WTC11 (cell line): ENCODE measurements around the gene ARAP3. TPM values are rescaled to one million over a fixed set of nuclear protein-coding genes. Genes with fewer than 3 reads are reported as not detected.

ENCODE experiments used
- ATAC-seq: fragments of 200-7000 bp; cut with Tn5 transposase; 2 replicates; pipeline ENCODE4 v1.10.0; 2021; ENCODE audit warnings: mild to moderate bottlenecking, moderate library complexity
- CTCF ChIA-PET: fragments of 300-600 bp; sonication (Branson Sonifier 250); formaldehyde crosslinking; loops from one replicate; lab custom pipeline; 2021; ENCODE audit warnings: antibody characterized with exemption; lab: Charles Lee
- POLR2A ChIA-PET: fragments of 350-600 bp; sonication (Branson Sonifier 250); formaldehyde crosslinking; loops from one replicate; lab custom pipeline; 2021; ENCODE audit warnings: antibody characterized with exemption; lab: Charles Lee
- DNase-seq: peaks from one replicate; pipeline ENCODE4 v3.0.0; 2021; ENCODE audit warnings: low spot score
- H3K27ac Mint-ChIP-seq: 2 replicates; pipeline ENCODE4 v1.8.0; 2021; ENCODE audit warnings: mixed read lengths
- H3K27me3 Mint-ChIP-seq: 2 replicates; pipeline ENCODE4 v1.8.0; 2021; ENCODE audit warnings: low read depth, mild to moderate bottlenecking, moderate library complexity, mixed read lengths
- H3K36me3 Mint-ChIP-seq: 2 replicates; pipeline ENCODE4 v1.8.0; 2021; ENCODE audit warnings: mixed read lengths
- H3K4me1 Mint-ChIP-seq: 2 replicates; pipeline ENCODE4 v1.8.0; 2022; ENCODE audit warnings: mixed read lengths
- H3K4me3 Mint-ChIP-seq: 2 replicates; pipeline ENCODE4 v1.8.0; 2021; ENCODE audit warnings: mild to moderate bottlenecking, moderate library complexity, mixed read lengths
- H3K9me3 Mint-ChIP-seq: 2 replicates; pipeline ENCODE4 v1.8.0; 2021; ENCODE audit warnings: mixed read lengths
- CREM ChIP-seq: sonication (generic); formaldehyde crosslinking; IDR thresholded peaks from 2 replicates; pipeline ENCODE4 v1.8.1; 2022; ENCODE audit warnings: mild to moderate bottlenecking, missing genetic modification reagents, moderate library complexity
- E2F1 ChIP-seq: sonication (generic); formaldehyde crosslinking; IDR thresholded peaks from 2 replicates; pipeline ENCODE4 v1.8.0; 2022; ENCODE audit warnings: mild to moderate bottlenecking, missing genetic modification reagents
- E2F5 ChIP-seq: sonication (generic); formaldehyde crosslinking; IDR thresholded peaks from 2 replicates; pipeline ENCODE4 v1.8.1; 2022; ENCODE audit warnings: mild to moderate bottlenecking, moderate library complexity, missing genetic modification reagents
- ESRRA ChIP-seq: sonication (generic); formaldehyde crosslinking; IDR thresholded peaks from 2 replicates; pipeline ENCODE4 v1.8.1; 2022; ENCODE audit warnings: mild to moderate bottlenecking, missing genetic modification reagents, borderline replicate concordance
- FOXP1 ChIP-seq: sonication (generic); formaldehyde crosslinking; IDR thresholded peaks from 2 replicates; pipeline ENCODE4 v1.8.0; 2022; ENCODE audit warnings: missing genetic modification reagents, mild to moderate bottlenecking, moderate library complexity, borderline replicate concordance
- JUN ChIP-seq: sonication (generic); formaldehyde crosslinking; IDR thresholded peaks from 2 replicates; pipeline ENCODE4 v1.8.0; 2023; ENCODE audit warnings: mild to moderate bottlenecking, missing genetic modification reagents
- MLX ChIP-seq: sonication (generic); formaldehyde crosslinking; IDR thresholded peaks from 2 replicates; pipeline ENCODE4 v1.8.1; 2023; ENCODE audit warnings: mild to moderate bottlenecking, missing genetic modification reagents, moderate library complexity
- NFYB ChIP-seq: sonication (generic); formaldehyde crosslinking; conservative IDR thresholded peaks from 2 replicates; pipeline ENCODE4 v1.8.0; 2022; ENCODE audit warnings: low read depth, missing genetic modification reagents
- OVOL2 ChIP-seq: fragments of 250-450 bp; sonication (Bioruptor Pico); IDR thresholded peaks from 2 replicates; pipeline ENCODE4 v1.9.0; 2021; ENCODE audit warnings: mild to moderate bottlenecking, borderline replicate concordance
- PRDM15 ChIP-seq: sonication (generic); formaldehyde crosslinking; IDR thresholded peaks from 2 replicates; pipeline ENCODE4 v1.8.0; 2022; ENCODE audit warnings: missing genetic modification reagents
- RORB ChIP-seq: fragments of 250-450 bp; sonication (Bioruptor Pico); IDR thresholded peaks from 2 replicates; pipeline ENCODE4 v1.9.0; 2021; ENCODE audit warnings: mild to moderate bottlenecking
- SMAD4 ChIP-seq: sonication (generic); formaldehyde crosslinking; IDR thresholded peaks from 2 replicates; pipeline ENCODE4 v1.8.0; 2022; ENCODE audit warnings: mild to moderate bottlenecking, missing genetic modification reagents
- USF1 ChIP-seq: sonication (generic); formaldehyde crosslinking; IDR thresholded peaks from 2 replicates; pipeline ENCODE4 v1.8.0; 2022; ENCODE audit warnings: mild to moderate bottlenecking, missing genetic modification reagents
- ZBTB43 ChIP-seq: sonication (generic); formaldehyde crosslinking; IDR thresholded peaks from 2 replicates; pipeline ENCODE4 v1.8.1; 2023; ENCODE audit warnings: mild to moderate bottlenecking, missing genetic modification reagents
- ZMAT4 ChIP-seq: fragments of 250-450 bp; sonication (Bioruptor Pico); IDR thresholded peaks from 2 replicates; pipeline ENCODE4 v1.9.0; 2021; ENCODE audit warnings: mild to moderate bottlenecking
- total RNA-seq: library from RNA; stranded (reverse); gene quantifications from 3 replicates; pipeline ENCODE4 v1.2.3, GENCODE V29; 2021

Gene ARAP3
- total RNA-seq, 1 experiment from 2014 or later, result 60.4 TPM

- TF ChIP-seq USF1 (CRISPR knock-in tag), result no peak
Measured at GRCh38 chr5:141655020-141655419, 27.0 kb downstream of the ARAP3 start (continued).

- ChIA-PET POLR2A (interaction anchor here (0.6 kb wide), 1 partner anchor 68 kb away, joined by 3 read pairs; no protein-coding TSS in a partner anchor), CTCF (interaction anchor here (0.9 to 1.9 kb wide), 3 partner anchors 10 to 62 kb away, joined by 3 to 4 read pairs (median 4); partner anchors contain the start of genes HDAC3 and RELL2)
- no peak for DNase-seq
- Mint-ChIP-seq H3K4me3 (no peak overlapping the region), H3K36me3 (peaks cover 46% of the 10 kb centered on the region), H3K27ac (no peak overlapping the region), H3K9me3 (no peaks in the 10 kb centered on the region), H3K27me3 (no peaks in the 10 kb centered on the region), H3K4me1 (peaks cover 20% of the 10 kb centered on the region)
- ATAC-seq, result no peak
- TF ChIP-seq ZBTB43 (CRISPR knock-in tag), result no peak
- no peak for TF ChIP-seq ZMAT4 (CRISPR knock-in tag)
- TF ChIP-seq E2F1, result no peak
- TF ChIP-seq E2F5, result no peak
- TF ChIP-seq FOXP1 (CRISPR knock-in tag), result no peak
- no peak for TF ChIP-seq ESRRA (CRISPR knock-in tag)
- TF ChIP-seq SMAD4 (CRISPR knock-in tag), result no peak
- TF ChIP-seq RORB (CRISPR knock-in tag), result no peak
- no peak for TF ChIP-seq CREM (CRISPR knock-in tag)
- TF ChIP-seq JUN (CRISPR knock-in tag), result no peak
Measured at GRCh38 chr5:141654298-141654697, 27.7 kb downstream of the ARAP3 start.

- Mint-ChIP-seq H3K27me3 (no peaks in the 10 kb centered on the region), H3K4me1 (peaks cover 20% of the 10 kb centered on the region), H3K4me3 (peak overlapping the region; percentile 99), H3K36me3 (peaks cover 29% of the 10 kb centered on the region), H3K27ac (0 out of 2 replicates have a peak overlapping the region, but pooled peaks have one; percentile 9), H3K9me3 (no peaks in the 10 kb centered on the region)
- DNase-seq (no peak), ATAC-seq (no peak)
- no peak for TF ChIP-seq MLX (CRISPR knock-in tag)
- no peak for TF ChIP-seq PRDM15 (CRISPR knock-in tag)
- TF ChIP-seq OVOL2 (CRISPR knock-in tag), result no peak
- TF ChIP-seq NFYB (CRISPR knock-in tag), result no peak
- POLR2A ChIA-PET, result interaction anchor here (1.1 to 1.4 kb wide), 3 partner anchors 11 to 30 kb away, joined by 4 to 19 read pairs (median 5); partner anchors contain the start of genes HDAC3 and RELL2
- CTCF ChIA-PET, result interaction anchor here (1.0 to 3.1 kb wide), 12 partner anchors 10 to 309 kb away, joined by 3 to 32 read pairs (median 4); partner anchors contain the start of genes ARAP3, DIAPH1, HDAC3 and RELL2
Measured at GRCh38 chr5:141651728-141652105, 30.3 kb downstream of the ARAP3 start.
